Trophoblast cell (in vitro differentiated cells and primary cell): Measurements from ENCODE around the gene TCF23.
"Not testable (repeated sequence)": the region's sequence is repeated elsewhere in the genome, so short reads cannot be mapped to it uniquely, and the experiment has no call there.

Experiments
- DNase-seq, 2 donors: peaks; one replicate each; pipeline ENCODE4 v3.0.0-alpha.2; 2016
- H2AFZ ChIP-seq: 2 replicates; pipeline ENCODE4 v1.6.1; 2013; ENCODE audit warnings: low read length, moderate library complexity, mild to moderate bottlenecking; ENCODE audit not compliant: insufficient read depth, poor library complexity
- H2AK5ac ChIP-seq: 2 replicates; pipeline ENCODE4 v1.6.1; 2013; ENCODE audit warnings: mild to moderate bottlenecking, low read length
- H2BK120ac ChIP-seq: 2 replicates; pipeline ENCODE4 v1.6.1; 2013; ENCODE audit warnings: low read length, mild to moderate bottlenecking, moderate library complexity; ENCODE audit not compliant: insufficient read depth, poor library complexity
- H2BK12ac ChIP-seq: 2 replicates; pipeline ENCODE4 v1.6.1; 2013; ENCODE audit warnings: mild to moderate bottlenecking, low read length, moderate library complexity
- H2BK5ac ChIP-seq: 2 replicates; pipeline ENCODE4 v1.6.1; 2013; ENCODE audit warnings: low read length, low read depth, moderate library complexity, mild to moderate bottlenecking; ENCODE audit not compliant: poor library complexity
- H3K14ac ChIP-seq: 2 replicates; pipeline ENCODE4 v1.6.1; 2013; ENCODE audit warnings: mild to moderate bottlenecking, low read length
- H3K18ac ChIP-seq: 2 replicates; pipeline ENCODE4 v1.6.1; 2013; ENCODE audit warnings: mild to moderate bottlenecking, low read length
- H3K23ac ChIP-seq: 2 replicates; pipeline ENCODE4 v1.6.1; 2013; ENCODE audit warnings: low read length
- H3K27ac ChIP-seq: 2 replicates; pipeline ENCODE4 v1.5.1; 2013; ENCODE audit warnings: low read depth, mild to moderate bottlenecking, inconsistent platforms, low read length, moderate library complexity
- H3K27me3 ChIP-seq: 2 replicates; pipeline ENCODE4 v1.6.1; 2013; ENCODE audit warnings: inconsistent platforms, mild to moderate bottlenecking, low read length, moderate library complexity; ENCODE audit not compliant: insufficient read depth
- H3K36me3 ChIP-seq, 2 experiments: 1 replicate in 1 of 2; 2 replicates in 1 of 2; pipeline ENCODE4 v1.6.1; 2013; ENCODE audit warnings: low read length in 2 of 2, mild to moderate bottlenecking in 2 of 2, moderate library complexity in 1 of 2; ENCODE audit not compliant: insufficient read depth in 2 of 2, control insufficient read depth in 1 of 2
- H3K4ac ChIP-seq: 2 replicates; pipeline ENCODE4 v1.6.1; 2013; ENCODE audit warnings: low read depth, mild to moderate bottlenecking, low read length, moderate library complexity
- H3K4me1 ChIP-seq, 2 experiments: 1 replicate in 1 of 2; 2 replicates in 1 of 2; pipeline ENCODE4 v1.6.1; 2013; ENCODE audit warnings: low read length in 2 of 2, mild to moderate bottlenecking in 2 of 2, moderate library complexity in 1 of 2; ENCODE audit not compliant: insufficient read depth in 2 of 2, control insufficient read depth in 1 of 2
- H3K4me2 ChIP-seq: 2 replicates; pipeline ENCODE4 v1.6.1; 2013; ENCODE audit warnings: inconsistent platforms, mild to moderate bottlenecking, low read length, moderate library complexity
- H3K4me3 ChIP-seq: 2 replicates; pipeline ENCODE4 v1.5.1; 2013; ENCODE audit warnings: mild to moderate bottlenecking, low read depth, low read length, inconsistent platforms
- H3K79me1 ChIP-seq: one replicate; pipeline ENCODE4 v1.6.1; 2013; ENCODE audit warnings: low read length
- H3K79me2 ChIP-seq: 2 replicates; pipeline ENCODE4 v1.6.1; 2013; ENCODE audit warnings: low read length, mild to moderate bottlenecking; ENCODE audit not compliant: control insufficient read depth, insufficient read depth, poor library complexity
- H3K9ac ChIP-seq: 2 replicates; pipeline ENCODE4 v1.6.1; 2013; ENCODE audit warnings: mild to moderate bottlenecking, low read length
- H3K9me3 ChIP-seq: 2 replicates; pipeline ENCODE4 v1.6.1; 2013; ENCODE audit warnings: low read depth, mild to moderate bottlenecking, control low read depth, inconsistent platforms, low read length; ENCODE audit not compliant: insufficient read depth
- H4K12ac ChIP-seq: 2 replicates; pipeline ENCODE4 v1.6.1; 2013; ENCODE audit warnings: low read depth, mild to moderate bottlenecking, low read length, moderate library complexity
- H4K8ac ChIP-seq: 2 replicates; pipeline ENCODE4 v1.6.1; 2013; ENCODE audit warnings: low read depth, mild to moderate bottlenecking, low read length, moderate library complexity
- H4K91ac ChIP-seq: one replicate; pipeline ENCODE4 v1.6.1; 2013; ENCODE audit warnings: low read depth, mild to moderate bottlenecking, low read length, moderate library complexity
- WGBS: extraction: QIAGEN DNeasy Blood & Tissue Kit; methylation state at CpG from one replicate; pipeline ENCODE4 v1.1.7; 2013; ENCODE audit warnings: missing lambda C conversion rate; ENCODE audit not compliant: insufficient read length, insufficient coverage; ENCODE audit errors: extremely low coverage; 5-methylcytosine and 5-hydroxymethylcytosine counted together

TCF23 gene

GRCh38 chr2:27105981-27106380 lies 42.8 kb upstream of the TCF23 start:
- Histone ChIP-seq H3K79me2 (no peaks in the 10 kb centered on the region), H3K9me3 (no peaks in the 10 kb centered on the region), H2BK12ac (no peak overlapping the region), H2BK5ac (no peak overlapping the region), H4K8ac (no peak overlapping the region), H2AK5ac (no peak overlapping the region), H4K12ac (no peak overlapping the region), H3K4me2 (no peak overlapping the region), H3K9ac (no peak overlapping the region), H3K27me3 (no peaks in the 10 kb centered on the region), H3K27ac (no peak overlapping the region), H3K14ac (no peak overlapping the region), H3K79me1 (no peaks in the 10 kb centered on the region), H4K91ac (no peak overlapping the region), H2BK120ac (no peak overlapping the region), H2AFZ (no peak overlapping the region), H3K36me3 (no peaks in the 10 kb centered on the region), H3K4ac (no peak overlapping the region), H3K4me1 (no peaks in the 10 kb centered on the region), H3K23ac (no peak overlapping the region), H3K18ac (no peak overlapping the region), H3K4me3 (no peak overlapping the region)
- no CpG with 5 or more reads among the region's 3 CpGs for WGBS
- no peak for DNase-seq

- Histone ChIP-seq H2BK12ac (no peak overlapping the region), H4K8ac (no peak overlapping the region), H2BK120ac (no peak overlapping the region), H4K12ac (no peak overlapping the region), H3K18ac (no peak overlapping the region), H3K4me3 (no peak overlapping the region), H3K36me3 (no peaks in the 10 kb centered on the region), H3K23ac (no peak overlapping the region), H3K4ac (no peak overlapping the region), H3K14ac (no peak overlapping the region), H3K9ac (no peak overlapping the region), H3K27me3 (no peaks in the 10 kb centered on the region), H3K4me2 (no peak overlapping the region), H3K9me3 (no peaks in the 10 kb centered on the region), H2BK5ac (no peak overlapping the region), H4K91ac (no peak overlapping the region), H3K4me1 (no peaks in the 10 kb centered on the region), H3K79me2 (no peaks in the 10 kb centered on the region), H2AFZ (no peak overlapping the region), H3K27ac (no peak overlapping the region), H2AK5ac (no peak overlapping the region), H3K79me1 (no peaks in the 10 kb centered on the region)
- no CpG with 5 or more reads among the region's 2 CpGs for WGBS
- DNase-seq, result no peak
Measured at GRCh38 chr2:27108221-27108620, 40.6 kb upstream of the TCF23 start.

DNA sequence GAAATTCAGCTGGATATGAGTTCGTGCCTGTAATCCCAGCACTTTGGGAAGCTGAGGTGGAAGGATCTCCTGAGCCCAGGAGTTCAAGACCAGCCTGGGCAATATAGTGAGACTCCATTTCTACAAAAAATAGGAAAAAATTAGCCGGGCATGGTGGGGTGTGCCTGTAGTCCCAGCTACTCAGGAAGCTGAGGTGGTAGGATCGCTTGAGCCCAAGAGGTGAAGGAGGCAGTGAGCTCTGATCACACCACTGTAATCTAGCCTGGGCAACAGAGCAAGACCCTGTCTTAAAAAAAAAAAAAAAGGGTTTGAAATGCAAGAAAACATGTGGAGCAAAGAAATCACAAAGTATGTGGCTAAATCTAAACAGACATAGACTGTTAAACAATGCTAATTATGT lies 39.7 kb upstream of the TCF23 start:
- no peak overlapping the region for H4K91ac ChIP-seq
- no peak overlapping the region for H4K8ac ChIP-seq
- H3K79me2 ChIP-seq, result no peaks in the 10 kb centered on the region
- H3K27me3 ChIP-seq, result no peaks in the 10 kb centered on the region
- no peak overlapping the region for H3K18ac ChIP-seq
- H3K14ac ChIP-seq, result no peak overlapping the region
- H3K79me1 ChIP-seq, result no peaks in the 10 kb centered on the region
- DNase-seq, result no peak
- no peak overlapping the region for H3K9ac ChIP-seq
- no peak overlapping the region for H3K4ac ChIP-seq
- no peak overlapping the region for H2AK5ac ChIP-seq
- no peak overlapping the region for H3K4me3 ChIP-seq
- no peak overlapping the region for H2BK5ac ChIP-seq
- no peak overlapping the region for H2AFZ ChIP-seq
- no peaks in the 10 kb centered on the region for H3K36me3 ChIP-seq
- no peak overlapping the region for H3K4me2 ChIP-seq
- H4K12ac ChIP-seq, result no peak overlapping the region
- H3K27ac ChIP-seq, result no peak overlapping the region
- H2BK12ac ChIP-seq, result no peak overlapping the region
- no peak overlapping the region for H3K23ac ChIP-seq
- no peaks in the 10 kb centered on the region for H3K9me3 ChIP-seq
- no peak overlapping the region for H2BK120ac ChIP-seq
- WGBS, result no CpG with 5 or more reads among the region's 3 CpGs
- H3K4me1 ChIP-seq, result no peaks in the 10 kb centered on the region

- not testable (repeated sequence) for H4K12ac ChIP-seq, H3K36me3 ChIP-seq, H3K4me1 ChIP-seq, H3K9me3 ChIP-seq, H3K4ac ChIP-seq, H2AFZ ChIP-seq, H3K4me3 ChIP-seq, H4K91ac ChIP-seq, H3K27me3 ChIP-seq, H3K14ac ChIP-seq, H2BK12ac ChIP-seq, H3K9ac ChIP-seq, H3K79me1 ChIP-seq, H2AK5ac ChIP-seq, H2BK5ac ChIP-seq, H3K4me2 ChIP-seq, H3K18ac ChIP-seq, DNase-seq, H4K8ac ChIP-seq, H3K79me2 ChIP-seq, H3K27ac ChIP-seq, H2BK120ac ChIP-seq, H3K23ac ChIP-seq
- no CpG with 5 or more reads among the region's 24 CpGs for WGBS
Measured at GRCh38 chr2:27110603-27111352, 38.0 kb upstream of the TCF23 start.
